ENCODE results near the gene BEND4.

Gene BEND4

DNA sequence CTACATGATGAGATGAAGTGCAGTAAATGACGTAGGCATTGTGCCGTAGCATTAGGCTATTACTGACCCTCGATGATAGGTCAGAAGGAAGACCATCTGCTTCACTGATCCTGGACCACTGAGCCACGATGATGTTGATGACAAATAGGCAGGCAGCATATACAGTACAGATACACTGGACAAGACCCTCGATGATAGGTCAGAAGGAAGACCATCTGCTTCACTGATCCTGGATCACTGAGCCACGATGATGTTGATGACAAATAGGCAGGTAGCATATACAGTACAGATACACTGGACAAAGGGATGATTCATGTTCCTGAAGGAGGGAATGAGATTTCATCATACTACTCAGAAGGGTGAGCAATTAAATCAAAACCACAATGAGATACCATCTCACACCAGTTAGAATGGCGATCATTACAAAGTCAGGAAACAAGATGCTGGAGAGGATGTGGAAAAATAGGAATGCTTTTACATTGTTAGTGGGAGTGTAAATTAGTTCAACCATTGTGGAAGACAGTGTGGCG is 50.9 kb downstream of the BEND4 start:
- DNase-seq, result no peak

GRCh38 chr4:42088386-42088785 is 64.1 kb downstream of the BEND4 start:
- DNase-seq, result no peak

- no peak for DNase-seq
These were observed 68.6 kb downstream of the BEND4 start for GRCh38 chr4:42083816-42084215.

DNA sequence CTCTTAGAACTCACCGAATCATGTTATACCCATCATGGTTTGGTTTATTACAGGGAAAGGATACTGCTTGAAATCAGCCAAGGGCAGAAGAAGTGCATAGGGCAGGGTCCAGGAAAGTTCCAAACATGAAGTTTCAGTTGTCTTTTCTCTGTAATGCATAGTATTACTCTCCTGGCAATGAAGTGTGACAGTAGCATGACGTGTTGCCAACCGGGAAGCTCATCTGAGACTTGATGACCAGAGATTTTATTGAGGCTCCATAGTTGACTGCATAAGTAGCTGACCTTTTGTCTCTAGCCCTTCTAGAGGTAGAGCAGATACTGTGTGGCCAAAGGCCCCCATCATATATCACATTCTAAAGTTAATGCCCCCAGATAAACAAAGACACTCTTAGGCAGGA is 72.1 kb downstream of the BEND4 start:
- no peak for DNase-seq

DNA sequence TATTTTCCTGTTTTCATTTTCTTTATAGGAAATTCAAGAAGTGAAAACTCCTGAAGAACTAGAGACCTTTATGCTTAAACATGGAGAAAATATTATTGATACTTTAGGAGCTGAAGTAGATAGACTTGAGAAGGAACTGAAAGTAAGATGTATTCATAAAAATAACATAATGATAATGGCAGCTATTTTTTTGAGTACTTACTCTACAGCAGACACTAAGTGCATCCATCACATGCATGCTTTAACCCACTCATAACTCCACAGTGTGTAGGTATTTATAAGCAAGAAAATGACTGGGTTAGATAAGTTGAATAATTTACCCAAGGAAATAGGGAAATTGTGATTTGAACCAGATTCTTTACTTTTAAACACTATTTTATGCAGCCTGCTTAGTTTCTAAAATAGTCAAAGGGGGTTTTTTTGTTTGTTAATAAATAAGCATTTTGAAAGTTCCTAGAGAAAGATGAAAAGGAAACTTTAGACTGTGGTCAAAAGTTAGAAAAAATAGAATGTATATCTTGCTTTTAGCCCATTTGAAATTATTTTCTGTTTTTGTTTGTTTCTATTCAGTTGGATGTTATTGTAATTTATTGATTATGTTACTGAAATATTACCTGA is 74.2 kb downstream of the BEND4 start:
- DNase-seq, result no peak

GRCh38 chr4:42074294-42074693 is 78.2 kb downstream of the BEND4 start:
- DNase-seq, result no peak

GRCh38 chr4:42070463-42070862 is 82.0 kb downstream of the BEND4 start:
- no peak for DNase-seq

DNA sequence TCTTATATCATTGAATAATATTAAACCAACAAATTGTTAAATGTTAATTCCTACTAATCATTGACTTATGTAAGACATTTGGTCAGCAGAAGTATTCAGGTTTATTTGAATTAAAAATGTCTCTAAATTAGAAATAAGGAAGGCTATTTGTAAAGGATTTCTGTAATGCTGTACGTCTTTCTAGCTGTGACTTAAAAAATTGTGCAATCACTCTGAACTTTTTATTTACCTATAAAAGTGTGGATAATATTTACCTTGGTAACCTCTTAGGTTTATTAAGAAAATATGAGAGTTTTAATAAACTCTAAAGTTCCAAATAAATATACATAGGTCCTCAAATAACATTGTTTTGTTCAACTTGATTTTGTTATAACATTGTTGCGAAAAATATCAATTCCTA is 85.2 kb downstream of the BEND4 start:
- DNase-seq, result no peak

- no peak for DNase-seq
These were observed 86.1 kb downstream of the BEND4 start for GRCh38 chr4:42066402-42066801.

Data from CD4-positive, alpha-beta T cell treated with Interferon alpha-2 for 1 hour (primary cell).